ENCODE results near the gene ABCA12.

ABCA12 gene

GRCh38 chr2:215036314-215036713, 102.1 kb downstream of the ABCA12 start:
- CTCF ChIA-PET: no interaction called here
- no peak for TF ChIP-seq CTCF (IDR thresholded peaks at IDR 0.05; ENCODE audit: insufficient read depth, low read length, missing control alignments)
- DNase-seq (ENCODE audit: low read depth, low spot score): no peak
- POLR2A ChIA-PET: no interaction called here
- H3K4me3 ChIP-seq (ENCODE audit: low read depth, low read length): no peak overlapping the region

DNA sequence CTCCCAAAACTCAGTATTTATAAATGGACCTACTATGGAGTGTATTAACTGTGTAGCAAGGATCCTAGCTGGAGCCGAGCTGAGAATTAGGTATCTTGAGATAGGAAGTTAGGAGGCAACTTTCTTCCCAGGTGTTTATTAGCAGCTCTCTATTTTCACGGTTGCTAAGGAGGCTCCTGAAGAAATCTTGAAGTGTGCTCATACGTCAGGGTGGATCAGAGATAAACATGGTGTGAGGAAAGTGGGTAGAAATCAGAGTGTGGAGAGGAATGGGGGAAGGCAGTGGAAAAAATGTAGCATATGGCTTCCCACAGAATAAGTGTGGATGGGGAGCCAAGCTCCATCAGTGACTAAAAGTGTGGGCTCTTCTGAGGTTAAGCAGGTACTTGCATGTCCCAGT, 104.3 kb downstream of the ABCA12 start:
- no peak overlapping the region for H3K4me3 ChIP-seq (ENCODE audit: low read depth, low read length)
- ChIA-PET POLR2A (no interaction called here), CTCF (no interaction called here)
- no peak for TF ChIP-seq CTCF (IDR thresholded peaks at IDR 0.05; ENCODE audit: insufficient read depth, low read length, missing control alignments)
- DNase-seq (ENCODE audit: low read depth, low spot score): no peak

- ChIA-PET CTCF (no interaction called here), POLR2A (no interaction called here)
- TF ChIP-seq CTCF (IDR thresholded peaks at IDR 0.05; ENCODE audit: insufficient read depth, low read length, missing control alignments): no peak
- no peak for DNase-seq (ENCODE audit: low read depth, low spot score)
- no peak overlapping the region for H3K4me3 ChIP-seq (ENCODE audit: low read depth, low read length)
These were observed 106.3 kb downstream of the ABCA12 start for GRCh38 chr2:215032153-215032552.

- DNase-seq (ENCODE audit: low read depth, low spot score): no peak
- H3K4me3 ChIP-seq (ENCODE audit: low read depth, low read length): no peak overlapping the region
- CTCF ChIA-PET: no interaction called here
- TF ChIP-seq CTCF (IDR thresholded peaks at IDR 0.05; ENCODE audit: insufficient read depth, low read length, missing control alignments): no peak
- POLR2A ChIA-PET: no interaction called here
These were observed 107.1 kb downstream of the ABCA12 start for GRCh38 chr2:215031321-215031720.

DNA sequence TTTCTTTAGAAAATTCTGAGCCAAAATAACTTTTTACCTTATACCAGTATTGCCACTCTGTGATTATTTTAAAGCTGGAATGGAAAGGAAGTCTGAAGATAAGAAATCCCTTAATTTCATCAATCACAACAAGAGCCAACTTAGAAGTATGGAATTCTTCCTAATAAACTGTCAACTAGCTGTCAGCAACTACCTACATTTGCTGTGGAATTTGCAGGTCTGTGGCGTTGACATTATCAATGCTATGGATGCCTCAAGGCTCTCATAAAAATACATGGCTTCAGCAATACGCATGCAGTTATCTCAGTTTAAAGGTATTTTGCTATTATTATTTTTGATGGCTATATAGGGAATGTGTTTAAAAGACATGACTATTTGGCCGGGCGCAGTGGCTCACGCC, 108.5 kb downstream of the ABCA12 start:
- no peak overlapping the region for H3K4me3 ChIP-seq (ENCODE audit: low read depth, low read length)
- ChIA-PET POLR2A (no interaction called here), CTCF (no interaction called here)
- TF ChIP-seq CTCF (IDR thresholded peaks at IDR 0.05; ENCODE audit: insufficient read depth, low read length, missing control alignments): no peak
- no peak for DNase-seq (ENCODE audit: low read depth, low spot score)

GRCh38 chr2:215028231-215028630, 110.2 kb downstream of the ABCA12 start:
- TF ChIP-seq CTCF (IDR thresholded peaks at IDR 0.05; ENCODE audit: insufficient read depth, low read length, missing control alignments): no peak
- H3K4me3 ChIP-seq (ENCODE audit: low read depth, low read length): no peak overlapping the region
- POLR2A ChIA-PET: no interaction called here
- DNase-seq (ENCODE audit: low read depth, low spot score): peak; percentile 21
- CTCF ChIA-PET: no interaction called here

All from AG04449 (cell line).